Thoracic aorta (tissue), 2 donors: ENCODE results near the gene MORC3. TPM values are rescaled to one million over a fixed set of nuclear protein-coding genes. Genes with fewer than 3 reads are reported as not detected.

Experiments used
- ATAC-seq: fragments of 150-250 bp; one replicate; pipeline ENCODE4 v1.8.0; 2017; ENCODE audit warnings: low read depth; ENCODE audit not compliant: insufficient number of reproducible peaks, low FRiP score
- DNase-seq: peaks from one replicate; pipeline ENCODE4 v3.0.0-alpha.2; 2020; ENCODE audit warnings: low spot score
- H3K27ac ChIP-seq, 2 donors: fragments of 200-600 bp; sonication (generic); 1 replicate in 1 of 2; 2 replicates in 1 of 2; pipeline ENCODE4 v1.5.1; 2016; ENCODE audit warnings: mild to moderate bottlenecking in 2 of 2, moderate library complexity in 2 of 2
- H3K27me3 ChIP-seq: fragments of 200-600 bp; sonication (generic); replicated peaks from 2 replicates; pipeline ENCODE4 v1.6.0; 2016; ENCODE audit warnings: mild to moderate bottlenecking; ENCODE audit not compliant: insufficient read depth
- H3K36me3 ChIP-seq: fragments of 200-600 bp; sonication (generic); one replicate; pipeline ENCODE4 v1.5.1; 2016
- H3K4me1 ChIP-seq, 2 donors: fragments of 200-600 bp; sonication (generic); 1 replicate in 1 of 2; 2 replicates in 1 of 2; pipeline versions ENCODE4 v1.5.1 to v1.6.0; 2016; ENCODE audit warnings: low read depth in 2 of 2, mild to moderate bottlenecking in 1 of 2; ENCODE audit not compliant: control insufficient read depth in 1 of 2
- H3K4me3 ChIP-seq: fragments of 200-600 bp; sonication (generic); 2 replicates; pipeline ENCODE4 v1.5.1; 2016; ENCODE audit warnings: mild to moderate bottlenecking
- H3K9me3 ChIP-seq: fragments of 200-600 bp; sonication (generic); 2 replicates; pipeline ENCODE4 v1.5.1; 2016
- CTCF ChIP-seq: fragments of 200-600 bp; sonication (generic); IDR thresholded peaks from one replicate; pipeline ENCODE4 v1.5.1; 2019; ENCODE audit warnings: antibody characterized with exemption
- total RNA-seq, 2 donors: library from RNA; depleted of rRNA; stranded (reverse); fragments of >200 nt; gene quantifications; one replicate each; pipeline versions ENCODE4 v1.1.0 to v1.2.3, GENCODE V29; 2016

Gene MORC3
- total RNA-seq, 2 donors from 2014 or later: 23.3 to 58.8 TPM

- Histone ChIP-seq H3K27ac (no peak overlapping the region), H3K4me3 (no peak overlapping the region), H3K36me3 (no peaks in the 10 kb centered on the region), H3K27me3 (no peaks in the 10 kb centered on the region), H3K9me3 (no peaks in the 10 kb centered on the region), H3K4me1 (no peaks in the 10 kb centered on the region)
- no peak for ATAC-seq
- DNase-seq: no peak
- TF ChIP-seq CTCF: no peak
These were observed 103.9 kb downstream of the MORC3 start for GRCh38 chr21:36423771-36424433.

GRCh38 chr21:36424592-36424991 is 104.6 kb downstream of the MORC3 start:
- Histone ChIP-seq H3K27ac (no peak overlapping the region), H3K27me3 (no peaks in the 10 kb centered on the region), H3K4me3 (no peak overlapping the region), H3K36me3 (no peaks in the 10 kb centered on the region), H3K9me3 (no peaks in the 10 kb centered on the region), H3K4me1 (peaks cover 0 to 3% of the 10 kb centered on the region in 2 donors)
- ATAC-seq (no peak), DNase-seq (no peak)
- no peak for TF ChIP-seq CTCF

- ATAC-seq (no peak), DNase-seq (no peak)
- no peak overlapping the region for H3K4me3 ChIP-seq
- H3K9me3 ChIP-seq: no peaks in the 10 kb centered on the region
- no peaks in the 10 kb centered on the region for H3K36me3 ChIP-seq
- no peak for TF ChIP-seq CTCF
- peaks cover 0 to 8% of the 10 kb centered on the region in 2 donors for H3K4me1 ChIP-seq
- H3K27ac ChIP-seq: no peak overlapping the region
- no peaks in the 10 kb centered on the region for H3K27me3 ChIP-seq
These were observed 105.3 kb downstream of the MORC3 start for GRCh38 chr21:36425286-36425685.

Other genes starting within 250 kb of the MORC3 start
- gene CBR3, start 185.1 kb upstream of the MORC3 start, total RNA-seq: 10 to 100 TPM; 19.3 to 27.6 TPM
- 10 to 100 TPM; 14.6 to 20.6 TPM for gene DOP1B, start 163.4 kb upstream of the MORC3 start, total RNA-seq
- 1 to 10 TPM in 1 of 2 donors, under 1 TPM in 1; 0.35 to 1.2 TPM for gene CHAF1B, start 65.2 kb downstream of the MORC3 start, total RNA-seq
- gene CLDN14, start 159.9 kb downstream of the MORC3 start, total RNA-seq: not detected